Neural cell (in vitro differentiated cells): ENCODE measurements around the gene MT1HL1. TPM values are rescaled to one million over a fixed set of nuclear protein-coding genes. Genes with fewer than 3 reads are reported as not detected.

Source experiments
- H2AFZ ChIP-seq: fragments of 200-600, 300-800 bp; sonication (generic), shearing (Covaris generic); 2 replicates; pipeline ENCODE4 v1.6.0; 2014; ENCODE audit warnings: low read depth, mild to moderate bottlenecking, antibody characterized with exemption, low read length, moderate library complexity
- H3F3A ChIP-seq: fragments of 200-600 bp; shearing (Covaris generic); 2 replicates; pipeline ENCODE4 v1.6.1; 2016; ENCODE audit warnings: mild to moderate bottlenecking, moderate library complexity, mixed read lengths, antibody characterized with exemption, low read length; ENCODE audit not compliant: insufficient read depth, poor library complexity, severe bottlenecking
- H3K27ac ChIP-seq: fragments of 200-600, 300-800 bp; sonication (generic), shearing (Covaris generic); 2 replicates; pipeline ENCODE4 v1.5.1; 2014; ENCODE audit warnings: mild to moderate bottlenecking, low read length, moderate library complexity
- H3K27me3 ChIP-seq: fragments of 300-800, 200-600 bp; sonication (generic), shearing (Covaris generic); 2 replicates; pipeline ENCODE4 v1.6.0; 2014; ENCODE audit warnings: mild to moderate bottlenecking, low read depth, low read length, moderate library complexity; ENCODE audit not compliant: insufficient read depth
- H3K36me3 ChIP-seq: fragments of 300-800, 200-600 bp; sonication (generic), shearing (Covaris generic); 2 replicates; pipeline ENCODE4 v1.5.1; 2014; ENCODE audit warnings: mild to moderate bottlenecking, antibody characterized with exemption, low read length, moderate library complexity; ENCODE audit not compliant: insufficient read depth
- H3K4me2 ChIP-seq: fragments of 300-800, 200-600 bp; sonication (generic), shearing (Covaris generic); 2 replicates; pipeline ENCODE4 v1.6.0; 2014; ENCODE audit warnings: mild to moderate bottlenecking, low read length
- H3K4me3 ChIP-seq: fragments of 300-800, 200-600 bp; sonication (generic), shearing (Covaris generic); 2 replicates; pipeline ENCODE4 v1.5.1; 2014; ENCODE audit warnings: mild to moderate bottlenecking, low read length, moderate library complexity
- H3K79me2 ChIP-seq: fragments of 200-600 bp; shearing (Covaris generic); replicated peaks from 2 replicates; pipeline ENCODE4 v1.6.0; 2014; ENCODE audit warnings: mild to moderate bottlenecking, low read length, moderate library complexity; ENCODE audit not compliant: insufficient read depth
- H3K9ac ChIP-seq: fragments of 300-800, 200-600 bp; sonication (generic), shearing (Covaris generic); 2 replicates; pipeline ENCODE4 v1.6.1; 2016; ENCODE audit warnings: mild to moderate bottlenecking, low read length, mixed read lengths
- H3K9me2 ChIP-seq: fragments of 200-600 bp; shearing (Covaris generic); 2 replicates; pipeline ENCODE4 v1.6.1; 2016; ENCODE audit warnings: mild to moderate bottlenecking, low read length, mixed read lengths; ENCODE audit not compliant: insufficient read depth
- H3K9me3 ChIP-seq: fragments of 200-600, 300-800 bp; sonication (generic), shearing (Covaris generic); 2 replicates; pipeline ENCODE4 v1.6.1; 2016; ENCODE audit warnings: mild to moderate bottlenecking, mixed run types, low read length, moderate library complexity, mixed read lengths
- H4K20me1 ChIP-seq: fragments of 200-600 bp; shearing (Covaris generic); 2 replicates; pipeline ENCODE4 v1.6.1; 2016; ENCODE audit warnings: mild to moderate bottlenecking, mixed run types; ENCODE audit not compliant: insufficient read depth
- EP300 ChIP-seq: fragments of 450-650 bp; conservative IDR thresholded peaks from 2 replicates; pipeline ENCODE4 v1.6.1; 2014; ENCODE audit warnings: antibody characterized with exemption, mild to moderate bottlenecking, moderate library complexity; ENCODE audit not compliant: poor library complexity, severe bottlenecking
- EZH2 ChIP-seq: fragments of 200-600, 300-800 bp; shearing (Covaris generic), sonication (generic); IDR thresholded peaks from 2 replicates; pipeline ENCODE4 v1.6.1; 2014; ENCODE audit warnings: antibody characterized with exemption, low read length, borderline replicate concordance, mild to moderate bottlenecking; ENCODE audit not compliant: insufficient read depth, poor library complexity, severe bottlenecking
- MXI1 ChIP-seq: fragments of 450-650 bp; conservative IDR thresholded peaks from 2 replicates; pipeline ENCODE4 v1.6.1; 2014; ENCODE audit warnings: antibody characterized with exemption, mild to moderate bottlenecking; ENCODE audit not compliant: poor library complexity, severe bottlenecking
- POLR2AphosphoS5 ChIP-seq: IDR thresholded peaks from 2 replicates; pipeline ENCODE4 v1.6.1; 2012
- RAD21 ChIP-seq: fragments of 450-650 bp; conservative IDR thresholded peaks from 2 replicates; pipeline ENCODE4 v1.6.1; 2014; ENCODE audit warnings: antibody characterized with exemption, mild to moderate bottlenecking, moderate library complexity
- SMC3 ChIP-seq: fragments of 450-650 bp; conservative IDR thresholded peaks from 2 replicates; pipeline ENCODE4 v1.6.1; 2014; ENCODE audit warnings: antibody characterized with exemption, mild to moderate bottlenecking, moderate library complexity; ENCODE audit not compliant: poor library complexity
- TAF1 ChIP-seq: IDR thresholded peaks from 2 replicates; pipeline ENCODE4 v1.6.1; 2012; ENCODE audit warnings: low read depth
- polyA plus RNA-seq: library from polyadenylated mRNA; depleted of rRNA; stranded (reverse); fragments of >200 nt; gene quantifications from 2 replicates; pipeline ENCODE4 v1.2.3, GENCODE V29; 2014
- TF ChIP-seq, protein P1 (sequence below): fragments of 450-650 bp; IDR thresholded peaks from 2 replicates; pipeline ENCODE4 v1.5.1; 2014; ENCODE audit warnings: antibody characterized with exemption, mild to moderate bottlenecking, moderate library complexity; ENCODE audit not compliant: poor library complexity, severe bottlenecking
- TF ChIP-seq, protein P2 (sequence below): IDR thresholded peaks from 2 replicates; pipeline ENCODE4 v1.6.1; 2012; ENCODE audit warnings: borderline replicate concordance

MT1HL1 gene
- polyA plus RNA-seq, 1 donor from 2014 or later = not detected

DNA sequence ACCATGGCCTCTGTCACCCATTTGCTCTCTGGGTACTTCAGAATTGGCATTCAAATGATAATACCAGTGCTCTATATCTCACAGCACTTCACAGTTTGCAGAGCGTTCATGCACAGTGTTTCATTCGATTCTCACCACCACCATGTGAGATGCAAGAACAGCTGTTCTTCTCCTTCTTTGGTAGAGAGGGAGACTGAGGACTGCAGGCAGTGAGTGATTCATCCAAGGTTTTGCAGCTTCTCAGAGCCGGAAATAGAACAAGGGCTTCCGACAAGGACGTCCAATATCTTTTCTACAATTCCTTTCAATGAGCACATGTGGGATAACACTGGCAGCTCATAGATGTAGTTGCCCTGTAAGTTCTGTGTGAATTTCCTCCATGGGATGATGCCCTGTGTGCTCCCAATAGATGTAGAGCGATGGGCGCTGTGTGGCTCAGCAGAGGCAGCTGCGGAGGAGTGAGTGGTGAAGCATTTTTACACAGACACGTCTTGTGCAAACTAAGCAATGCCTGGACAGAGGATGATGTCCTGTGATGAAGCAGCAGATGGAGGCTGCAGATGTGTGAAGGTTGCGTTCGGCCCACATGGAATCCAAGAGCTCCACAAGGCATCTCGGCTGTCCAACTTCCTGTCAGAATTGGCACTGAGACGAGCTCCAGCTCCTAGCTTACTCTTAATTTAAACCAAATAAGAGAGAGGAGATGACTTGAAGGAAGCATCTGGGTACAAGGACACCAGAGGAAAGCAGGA, 24.9 kb downstream of the MT1HL1 start:
- Histone ChIP-seq H3K79me2 (no peaks in the 10 kb centered on the region), H3K27me3 (no peaks in the 10 kb centered on the region), H3K27ac (peak overlapping the region; percentile 39), H3K9ac (no peak overlapping the region), H4K20me1 (no peaks in the 10 kb centered on the region), H3K36me3 (no peaks in the 10 kb centered on the region), H3K4me2 (no peak overlapping the region), H3K9me3 (no peaks in the 10 kb centered on the region), H2AFZ (no peak overlapping the region), H3F3A (no peaks in the 10 kb centered on the region), H3K4me3 (no peak overlapping the region), H3K9me2 (no peaks in the 10 kb centered on the region)
- TF ChIP-seq, protein P1, sequence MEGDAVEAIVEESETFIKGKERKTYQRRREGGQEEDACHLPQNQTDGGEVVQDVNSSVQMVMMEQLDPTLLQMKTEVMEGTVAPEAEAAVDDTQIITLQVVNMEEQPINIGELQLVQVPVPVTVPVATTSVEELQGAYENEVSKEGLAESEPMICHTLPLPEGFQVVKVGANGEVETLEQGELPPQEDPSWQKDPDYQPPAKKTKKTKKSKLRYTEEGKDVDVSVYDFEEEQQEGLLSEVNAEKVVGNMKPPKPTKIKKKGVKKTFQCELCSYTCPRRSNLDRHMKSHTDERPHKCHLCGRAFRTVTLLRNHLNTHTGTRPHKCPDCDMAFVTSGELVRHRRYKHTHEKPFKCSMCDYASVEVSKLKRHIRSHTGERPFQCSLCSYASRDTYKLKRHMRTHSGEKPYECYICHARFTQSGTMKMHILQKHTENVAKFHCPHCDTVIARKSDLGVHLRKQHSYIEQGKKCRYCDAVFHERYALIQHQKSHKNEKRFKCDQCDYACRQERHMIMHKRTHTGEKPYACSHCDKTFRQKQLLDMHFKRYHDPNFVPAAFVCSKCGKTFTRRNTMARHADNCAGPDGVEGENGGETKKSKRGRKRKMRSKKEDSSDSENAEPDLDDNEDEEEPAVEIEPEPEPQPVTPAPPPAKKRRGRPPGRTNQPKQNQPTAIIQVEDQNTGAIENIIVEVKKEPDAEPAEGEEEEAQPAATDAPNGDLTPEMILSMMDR = no peak
- TF ChIP-seq EZH2 (no peak), MXI1 (no peak), POLR2AphosphoS5 (no peak), SMC3 (no peak), TAF1 (no peak), RAD21 (no peak), EP300 (no peak)
- TF ChIP-seq, protein P2, sequence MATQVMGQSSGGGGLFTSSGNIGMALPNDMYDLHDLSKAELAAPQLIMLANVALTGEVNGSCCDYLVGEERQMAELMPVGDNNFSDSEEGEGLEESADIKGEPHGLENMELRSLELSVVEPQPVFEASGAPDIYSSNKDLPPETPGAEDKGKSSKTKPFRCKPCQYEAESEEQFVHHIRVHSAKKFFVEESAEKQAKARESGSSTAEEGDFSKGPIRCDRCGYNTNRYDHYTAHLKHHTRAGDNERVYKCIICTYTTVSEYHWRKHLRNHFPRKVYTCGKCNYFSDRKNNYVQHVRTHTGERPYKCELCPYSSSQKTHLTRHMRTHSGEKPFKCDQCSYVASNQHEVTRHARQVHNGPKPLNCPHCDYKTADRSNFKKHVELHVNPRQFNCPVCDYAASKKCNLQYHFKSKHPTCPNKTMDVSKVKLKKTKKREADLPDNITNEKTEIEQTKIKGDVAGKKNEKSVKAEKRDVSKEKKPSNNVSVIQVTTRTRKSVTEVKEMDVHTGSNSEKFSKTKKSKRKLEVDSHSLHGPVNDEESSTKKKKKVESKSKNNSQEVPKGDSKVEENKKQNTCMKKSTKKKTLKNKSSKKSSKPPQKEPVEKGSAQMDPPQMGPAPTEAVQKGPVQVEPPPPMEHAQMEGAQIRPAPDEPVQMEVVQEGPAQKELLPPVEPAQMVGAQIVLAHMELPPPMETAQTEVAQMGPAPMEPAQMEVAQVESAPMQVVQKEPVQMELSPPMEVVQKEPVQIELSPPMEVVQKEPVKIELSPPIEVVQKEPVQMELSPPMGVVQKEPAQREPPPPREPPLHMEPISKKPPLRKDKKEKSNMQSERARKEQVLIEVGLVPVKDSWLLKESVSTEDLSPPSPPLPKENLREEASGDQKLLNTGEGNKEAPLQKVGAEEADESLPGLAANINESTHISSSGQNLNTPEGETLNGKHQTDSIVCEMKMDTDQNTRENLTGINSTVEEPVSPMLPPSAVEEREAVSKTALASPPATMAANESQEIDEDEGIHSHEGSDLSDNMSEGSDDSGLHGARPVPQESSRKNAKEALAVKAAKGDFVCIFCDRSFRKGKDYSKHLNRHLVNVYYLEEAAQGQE = no peak

DNA sequence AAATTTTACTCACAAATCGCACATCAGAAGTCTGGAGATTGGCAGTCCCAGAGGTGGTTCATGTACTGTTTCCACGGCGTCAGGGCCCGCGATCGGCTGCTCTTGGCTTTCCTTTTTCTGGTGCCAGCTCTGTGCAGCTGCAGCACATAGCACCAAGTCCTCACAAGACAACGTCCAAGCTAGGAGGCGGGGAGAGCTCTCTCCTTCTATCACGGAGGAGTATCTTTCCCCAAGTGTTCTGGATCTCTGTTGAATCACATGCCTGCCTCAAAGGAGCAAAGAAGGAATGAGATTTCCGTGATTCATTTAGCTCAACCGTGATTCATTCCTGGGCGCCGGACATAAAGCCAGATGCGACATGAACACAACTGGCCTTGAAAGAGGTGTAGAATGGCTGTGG, 25.5 kb downstream of the MT1HL1 start:
- Histone ChIP-seq H3K27ac (peak overlapping the region; percentile 39), H3K9ac (no peak overlapping the region), H3K4me2 (no peak overlapping the region), H3K79me2 (no peaks in the 10 kb centered on the region), H3K36me3 (no peaks in the 10 kb centered on the region), H3K9me2 (no peaks in the 10 kb centered on the region), H4K20me1 (no peaks in the 10 kb centered on the region), H3K27me3 (no peaks in the 10 kb centered on the region), H3F3A (no peaks in the 10 kb centered on the region), H2AFZ (no peak overlapping the region), H3K9me3 (no peaks in the 10 kb centered on the region), H3K4me3 (no peak overlapping the region)
- no peak for TF ChIP-seq MXI1
- no peak for TF ChIP-seq TAF1
- TF ChIP-seq, protein P2 = no peak
- no peak for TF ChIP-seq SMC3
- no peak for TF ChIP-seq RAD21
- TF ChIP-seq POLR2AphosphoS5 = no peak
- TF ChIP-seq, protein P1 = no peak
- no peak for TF ChIP-seq EP300
- no peak for TF ChIP-seq EZH2
